ENCODE measurements around the gene EFCAB10. TPM values are rescaled to one million over a fixed set of nuclear protein-coding genes. Genes with fewer than 3 reads are reported as not detected.

The EFCAB10 gene
- total and polyA plus RNA-seq, 2 of the 13 experiments (the other 11 are each of a cell fraction or from before 2014, with no cell fraction given), result 0.40 TPM; not detected in 1

GRCh38 chr7:105625986-105626385 lies 44.7 kb upstream of the EFCAB10 start (continued):
- no peak for TF ChIP-seq DMTF1 (CRISPR knock-in tag; IDR thresholded peaks at IDR 0.05)
- TF ChIP-seq ZNF256 (CRISPR knock-in tag; conservative IDR thresholded peaks at IDR 0.05), result no peak
- TF ChIP-seq NR2C2 (CRISPR knock-in tag; IDR thresholded peaks at IDR 0.05; ENCODE audit: borderline replicate concordance), result no peak
- no peak for TF ChIP-seq ZNF574 (CRISPR knock-in tag; IDR thresholded peaks at IDR 0.05)

GRCh38 chr7:105623906-105624305 lies 42.6 kb upstream of the EFCAB10 start:
- Histone ChIP-seq H3K4me1 (ENCODE audit: insufficient read depth, low read length) (no peaks in the 10 kb centered on the region), H3K4me2 (ENCODE audit: low read depth, low read length) (no peak overlapping the region), H3K9ac (ENCODE audit: insufficient read depth, low read depth, low read length) (no peak overlapping the region), H2AFZ (ENCODE audit: low read length) (no peak overlapping the region), H3K27me3 (ENCODE audit: control insufficient read depth in 1 of 2, insufficient read depth in 2 of 2, low read length in 2 of 2) (no peaks in the 10 kb centered on the region), H3K9me3 (ENCODE audit: low read length) (no peaks in the 10 kb centered on the region), H3K4me3 (replicated peaks in 1 of 3; ENCODE audit: insufficient read depth in 1 of 3, low read depth in 2 of 3, low read length in 3 of 3) (no peak overlapping the region), H3K36me3 (replicated peaks in 1 of 2; ENCODE audit: control insufficient read depth in 1 of 2, insufficient read depth in 2 of 2, low read length in 2 of 2) (peaks cover 0 to 2% of the 10 kb centered on the region in 2 experiments; a peak in 1 of 5 replicates), H4K20me1 (ENCODE audit: insufficient read depth, low read length) (no peaks in the 10 kb centered on the region), H3K27ac (ENCODE audit: extremely low read length, insufficient read depth, low read length) (no peak overlapping the region), H3K79me2 (ENCODE audit: insufficient read depth, low read length) (no peaks in the 10 kb centered on the region)
- no peak for FAIRE-seq
- ChIA-PET CTCF (ENCODE audit: low intra/inter-chr PET ratio, low total read pairs) (no interaction called here), POLR2A (no interaction called here)
- no peak for ATAC-seq
- in situ Hi-C loops (cut with HindIII; ENCODE audit: extremely low pct_ligation_motif_present, low pct_unique_long_range_greater_than_20kb), result no loop called here
- intact Hi-C loops (cut with micrococcal nuclease; ENCODE audit: unreplicated experiment), result no loop called here
- 96% methylated on average over 15 of the region's 15 CpGs for WGBS (ENCODE audit: low lambda C conversion rate)
- TF ChIP-seq KDM5B (CRISPR knock-in tag; IDR thresholded peaks at IDR 0.05; ENCODE audit: borderline replicate concordance) (no peak), CAMTA2 (CRISPR knock-in tag; IDR thresholded peaks at IDR 0.05; ENCODE audit: borderline replicate concordance) (no peak), ZBTB4 (CRISPR knock-in tag; IDR thresholded peaks at IDR 0.05; ENCODE audit: borderline replicate concordance) (no peak)
- no TSS peak for BruUV-seq (replicated peaks)
- no peak for DNase-seq (ENCODE audit: low spot score)
